Measurements from ENCODE around the gene VSIG10.

DNA sequence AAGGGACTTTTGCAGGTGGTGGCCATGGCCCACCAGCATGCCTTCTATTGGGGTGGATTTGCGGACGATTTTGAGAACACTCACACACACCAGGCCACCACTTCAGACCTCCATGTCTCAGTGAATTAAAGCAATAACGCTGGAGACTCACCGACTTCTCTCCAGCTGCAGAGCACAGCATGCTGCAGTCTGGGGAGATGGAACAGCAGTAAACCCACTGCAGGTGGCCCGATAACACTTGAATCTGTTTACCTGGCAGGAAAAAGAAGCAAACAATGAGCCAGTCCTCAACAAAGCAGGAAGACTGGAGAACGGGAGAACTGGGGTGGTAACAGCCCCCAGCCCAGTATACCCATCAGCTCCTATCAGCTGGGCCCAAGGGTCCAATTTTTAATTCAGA is 65.7 kb downstream of the VSIG10 start:
- TF ChIP-seq, protein P1, sequence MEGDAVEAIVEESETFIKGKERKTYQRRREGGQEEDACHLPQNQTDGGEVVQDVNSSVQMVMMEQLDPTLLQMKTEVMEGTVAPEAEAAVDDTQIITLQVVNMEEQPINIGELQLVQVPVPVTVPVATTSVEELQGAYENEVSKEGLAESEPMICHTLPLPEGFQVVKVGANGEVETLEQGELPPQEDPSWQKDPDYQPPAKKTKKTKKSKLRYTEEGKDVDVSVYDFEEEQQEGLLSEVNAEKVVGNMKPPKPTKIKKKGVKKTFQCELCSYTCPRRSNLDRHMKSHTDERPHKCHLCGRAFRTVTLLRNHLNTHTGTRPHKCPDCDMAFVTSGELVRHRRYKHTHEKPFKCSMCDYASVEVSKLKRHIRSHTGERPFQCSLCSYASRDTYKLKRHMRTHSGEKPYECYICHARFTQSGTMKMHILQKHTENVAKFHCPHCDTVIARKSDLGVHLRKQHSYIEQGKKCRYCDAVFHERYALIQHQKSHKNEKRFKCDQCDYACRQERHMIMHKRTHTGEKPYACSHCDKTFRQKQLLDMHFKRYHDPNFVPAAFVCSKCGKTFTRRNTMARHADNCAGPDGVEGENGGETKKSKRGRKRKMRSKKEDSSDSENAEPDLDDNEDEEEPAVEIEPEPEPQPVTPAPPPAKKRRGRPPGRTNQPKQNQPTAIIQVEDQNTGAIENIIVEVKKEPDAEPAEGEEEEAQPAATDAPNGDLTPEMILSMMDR (IDR thresholded peaks at IDR 0.05; ENCODE audit: low read depth, low read length), result no peak
- TF ChIP-seq EZH2phosphoT487 (IDR thresholded peaks at IDR 0.05; ENCODE audit: low read depth), result no peak

All from OCI-LY3 (cell line).